Measurements from ENCODE around the gene GEMIN4. TPM values are rescaled to one million over a fixed set of nuclear protein-coding genes. Genes with fewer than 3 reads are reported as not detected.
A peak's percentile ranks its signal among the peaks of the same experiment; 100 is the strongest.

GEMIN4 gene
- total and polyA plus RNA-seq, 4 donors: 2.8 to 7.0 (median 5.9) TPM

GRCh38 chr17:732902-733720, 19.0 kb downstream of the GEMIN4 start:
- 11% methylated on average over 57 of the region's 57 CpGs for WGBS
- Histone ChIP-seq H3K9me3 (ENCODE audit: control insufficient read depth in 4 of 4, low read length in 3 of 4) (no peaks in the 10 kb centered on the region), H3K4me1 (ENCODE audit: control insufficient read depth in 4 of 4, insufficient read depth in 4 of 4, low read length in 3 of 4) (peaks cover 0 to 14% (median 7%) of the 10 kb centered on the region in 4 donors), H3K27ac (ENCODE audit: low read depth in 1 of 2, low read length in 2 of 2) (peak overlapping the region in 1 of 2 donors; percentile 25), H3K36me3 (ENCODE audit: control insufficient read depth in 4 of 4, insufficient read depth in 3 of 4, low read depth in 1 of 4, low read length in 3 of 4) (no peaks in the 10 kb centered on the region), H3K4me3 (ENCODE audit: low read depth in 1 of 3, low read length in 3 of 3) (peak overlapping the region; percentile 44 to 91 (median 54)), H3K9ac (ENCODE audit: low read depth in 1 of 2, low read length in 2 of 2) (peak overlapping the region in 1 of 2 donors; percentile 4), H3K27me3 (ENCODE audit: control insufficient read depth in 4 of 4, insufficient read depth in 4 of 4, low read length in 3 of 4) (no peaks in the 10 kb centered on the region)
- no peak for TF ChIP-seq CTCF (IDR thresholded peaks at IDR 0.05; ENCODE audit: low read depth, low read length, missing input control)
- no peak for DNase-seq (ENCODE audit: low spot score)

DNA sequence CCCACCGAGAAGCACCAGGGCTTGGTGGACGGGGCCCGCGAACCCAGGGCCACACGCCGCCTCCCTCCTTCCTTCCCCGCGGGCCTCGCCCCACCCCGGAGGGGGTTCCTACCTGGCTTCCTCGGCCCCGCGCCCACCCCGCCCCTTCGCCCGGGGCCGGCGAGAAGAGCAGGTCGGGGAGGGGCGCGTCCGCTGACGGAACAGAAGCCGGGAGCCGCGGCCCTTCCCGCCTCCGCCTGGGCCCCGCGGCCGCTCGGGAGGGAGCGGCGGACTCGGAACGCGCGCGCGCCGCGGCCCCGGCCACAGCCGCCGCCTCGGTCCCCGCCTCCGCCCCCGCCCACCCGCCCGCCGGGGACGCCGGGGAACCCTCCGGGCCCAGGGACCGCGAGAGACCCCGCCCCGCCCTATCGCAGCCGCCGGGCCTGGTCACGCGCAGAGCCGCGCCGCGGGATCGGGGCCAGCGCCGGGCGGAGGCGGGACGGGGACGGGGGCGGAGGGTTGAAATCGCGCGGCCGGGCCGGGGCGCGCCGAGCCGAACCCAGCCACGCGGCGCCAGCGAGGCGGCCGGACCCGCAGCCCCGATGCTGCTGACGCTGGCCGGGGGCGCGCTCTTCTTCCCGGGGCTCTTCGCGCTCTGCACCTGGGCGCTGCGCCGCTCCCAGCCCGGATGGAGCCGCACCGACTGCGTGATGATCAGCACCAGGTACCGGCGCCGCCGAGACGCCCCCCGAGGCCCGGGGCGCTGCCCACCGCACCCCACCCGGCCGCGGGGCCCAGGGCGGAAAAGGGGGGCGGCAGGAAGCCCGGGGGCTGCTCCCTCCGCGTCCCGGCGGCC, 19.8 kb downstream of the GEMIN4 start, which contains the start of gene TLCD3A:
Gene TLCD3A (plus strand): TSS at position 530 of the 835 bp plus-strand sequence. CDS start 52 bp downstream, at position 582.
- Histone ChIP-seq H3K27me3 (ENCODE audit: control insufficient read depth in 4 of 4, insufficient read depth in 4 of 4, low read length in 3 of 4) (no peaks in the 10 kb centered on the region), H3K9me3 (ENCODE audit: control insufficient read depth in 4 of 4, low read length in 3 of 4) (no peaks in the 10 kb centered on the region), H3K9ac (ENCODE audit: low read depth in 1 of 2, low read length in 2 of 2) (peak within 1 kb of the TSS in 1 of 2 donors; percentile 5), H3K4me1 (ENCODE audit: control insufficient read depth in 4 of 4, insufficient read depth in 4 of 4, low read length in 3 of 4) (peaks cover 0 to 14% (median 7%) of the 10 kb centered on the region in 4 donors), H3K36me3 (ENCODE audit: control insufficient read depth in 4 of 4, insufficient read depth in 3 of 4, low read depth in 1 of 4, low read length in 3 of 4) (no peaks in the 10 kb centered on the region), H3K27ac (ENCODE audit: low read depth in 1 of 2, low read length in 2 of 2) (peak within 1 kb of the TSS in 1 of 2 donors; percentile 25), H3K4me3 (ENCODE audit: low read depth in 1 of 3, low read length in 3 of 3) (peak within 1 kb of the TSS; percentile 44 to 91 (median 63))
- DNase-seq (ENCODE audit: low spot score): peak; percentile 65
- TF ChIP-seq GABPA (IDR thresholded peaks at IDR 0.05 in 1 of 2, conservative IDR thresholded peaks at IDR 0.05 in 1 of 2) (no peak), NR2F2 (IDR thresholded peaks at IDR 0.05) (no peak), FOXA2 (IDR thresholded peaks at IDR 0.05) (no peak), SP1 (IDR thresholded peaks at IDR 0.05) (no peak), HNF4G (IDR thresholded peaks at IDR 0.05) (no peak), MAX (IDR thresholded peaks at IDR 0.05) (no peak), CTCF (IDR thresholded peaks at IDR 0.05; ENCODE audit: low read depth, low read length, missing input control) (no peak), ZBTB33 (IDR thresholded peaks at IDR 0.05) (no peak), TAF1 (conservative IDR thresholded peaks at IDR 0.05) (no peak), RAD21 (IDR thresholded peaks at IDR 0.05) (no peak), HNF4A (conservative IDR thresholded peaks at IDR 0.05) (no peak), EGR1 (IDR thresholded peaks at IDR 0.05; ENCODE audit: low read depth in 2 of 2) (no peak), JUND (IDR thresholded peaks at IDR 0.05) (no peak), ATF3 (IDR thresholded peaks at IDR 0.05) (no peak), RXRA (IDR thresholded peaks at IDR 0.05) (no peak)
- TF ChIP-seq, protein P1, sequence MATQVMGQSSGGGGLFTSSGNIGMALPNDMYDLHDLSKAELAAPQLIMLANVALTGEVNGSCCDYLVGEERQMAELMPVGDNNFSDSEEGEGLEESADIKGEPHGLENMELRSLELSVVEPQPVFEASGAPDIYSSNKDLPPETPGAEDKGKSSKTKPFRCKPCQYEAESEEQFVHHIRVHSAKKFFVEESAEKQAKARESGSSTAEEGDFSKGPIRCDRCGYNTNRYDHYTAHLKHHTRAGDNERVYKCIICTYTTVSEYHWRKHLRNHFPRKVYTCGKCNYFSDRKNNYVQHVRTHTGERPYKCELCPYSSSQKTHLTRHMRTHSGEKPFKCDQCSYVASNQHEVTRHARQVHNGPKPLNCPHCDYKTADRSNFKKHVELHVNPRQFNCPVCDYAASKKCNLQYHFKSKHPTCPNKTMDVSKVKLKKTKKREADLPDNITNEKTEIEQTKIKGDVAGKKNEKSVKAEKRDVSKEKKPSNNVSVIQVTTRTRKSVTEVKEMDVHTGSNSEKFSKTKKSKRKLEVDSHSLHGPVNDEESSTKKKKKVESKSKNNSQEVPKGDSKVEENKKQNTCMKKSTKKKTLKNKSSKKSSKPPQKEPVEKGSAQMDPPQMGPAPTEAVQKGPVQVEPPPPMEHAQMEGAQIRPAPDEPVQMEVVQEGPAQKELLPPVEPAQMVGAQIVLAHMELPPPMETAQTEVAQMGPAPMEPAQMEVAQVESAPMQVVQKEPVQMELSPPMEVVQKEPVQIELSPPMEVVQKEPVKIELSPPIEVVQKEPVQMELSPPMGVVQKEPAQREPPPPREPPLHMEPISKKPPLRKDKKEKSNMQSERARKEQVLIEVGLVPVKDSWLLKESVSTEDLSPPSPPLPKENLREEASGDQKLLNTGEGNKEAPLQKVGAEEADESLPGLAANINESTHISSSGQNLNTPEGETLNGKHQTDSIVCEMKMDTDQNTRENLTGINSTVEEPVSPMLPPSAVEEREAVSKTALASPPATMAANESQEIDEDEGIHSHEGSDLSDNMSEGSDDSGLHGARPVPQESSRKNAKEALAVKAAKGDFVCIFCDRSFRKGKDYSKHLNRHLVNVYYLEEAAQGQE (IDR thresholded peaks at IDR 0.05): no peak
- WGBS: under 1% methylated on average over 126 of the region's 126 CpGs
